Measurements from ENCODE around the gene CRHR1.

The CRHR1 gene

DNA sequence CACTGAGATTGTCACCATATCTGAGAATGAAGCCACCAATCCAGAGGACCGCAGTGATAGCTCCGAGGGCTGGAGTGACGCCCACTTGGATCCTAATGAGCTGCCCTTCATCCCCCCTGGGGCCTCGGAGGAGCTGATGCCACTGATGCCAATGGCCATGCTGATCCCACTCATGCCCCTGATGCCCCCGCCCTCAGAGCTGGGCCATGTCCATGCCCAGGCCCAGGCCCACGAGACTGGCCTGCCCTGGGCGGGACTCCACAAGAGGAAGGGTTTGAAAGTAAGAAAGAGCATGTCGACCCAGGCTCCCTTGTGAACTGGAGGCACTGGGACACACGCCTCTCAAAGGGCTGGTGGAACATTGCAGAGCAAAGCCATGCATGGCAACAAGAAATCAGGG lies 62.5 kb downstream of the CRHR1 start:
- no peak for DNase-seq (ENCODE audit: low read depth)
- no peak overlapping the region for H3K4me3 ChIP-seq (ENCODE audit: low read depth, low read length)
- TF ChIP-seq, protein P1, sequence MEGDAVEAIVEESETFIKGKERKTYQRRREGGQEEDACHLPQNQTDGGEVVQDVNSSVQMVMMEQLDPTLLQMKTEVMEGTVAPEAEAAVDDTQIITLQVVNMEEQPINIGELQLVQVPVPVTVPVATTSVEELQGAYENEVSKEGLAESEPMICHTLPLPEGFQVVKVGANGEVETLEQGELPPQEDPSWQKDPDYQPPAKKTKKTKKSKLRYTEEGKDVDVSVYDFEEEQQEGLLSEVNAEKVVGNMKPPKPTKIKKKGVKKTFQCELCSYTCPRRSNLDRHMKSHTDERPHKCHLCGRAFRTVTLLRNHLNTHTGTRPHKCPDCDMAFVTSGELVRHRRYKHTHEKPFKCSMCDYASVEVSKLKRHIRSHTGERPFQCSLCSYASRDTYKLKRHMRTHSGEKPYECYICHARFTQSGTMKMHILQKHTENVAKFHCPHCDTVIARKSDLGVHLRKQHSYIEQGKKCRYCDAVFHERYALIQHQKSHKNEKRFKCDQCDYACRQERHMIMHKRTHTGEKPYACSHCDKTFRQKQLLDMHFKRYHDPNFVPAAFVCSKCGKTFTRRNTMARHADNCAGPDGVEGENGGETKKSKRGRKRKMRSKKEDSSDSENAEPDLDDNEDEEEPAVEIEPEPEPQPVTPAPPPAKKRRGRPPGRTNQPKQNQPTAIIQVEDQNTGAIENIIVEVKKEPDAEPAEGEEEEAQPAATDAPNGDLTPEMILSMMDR (IDR thresholded peaks at IDR 0.05; ENCODE audit: low read depth, low read length, missing control alignments), result no peak

DNA sequence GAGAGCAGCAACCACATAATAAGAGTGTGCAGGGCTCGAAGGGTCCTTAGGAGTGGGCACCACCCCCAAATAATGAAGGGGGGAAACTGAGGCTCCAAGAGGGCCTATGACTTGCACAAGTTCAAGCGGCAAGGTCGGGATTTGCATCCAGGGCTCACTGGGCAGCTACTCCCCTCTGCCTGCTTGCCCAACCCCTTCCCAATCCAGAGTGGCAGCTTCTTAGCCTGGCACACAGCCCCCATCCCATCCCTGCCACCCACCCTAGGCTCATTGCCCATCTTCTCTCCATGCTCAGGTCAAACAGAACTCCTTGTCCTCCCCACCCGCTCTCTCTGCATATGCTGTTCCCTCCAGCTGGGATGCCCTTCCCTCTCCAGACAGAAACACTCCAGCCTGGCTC lies 63.0 kb downstream of the CRHR1 start:
- no peak for DNase-seq (ENCODE audit: low read depth)
- H3K4me3 ChIP-seq (ENCODE audit: low read depth, low read length), result no peak overlapping the region
- TF ChIP-seq, protein P1 (IDR thresholded peaks at IDR 0.05; ENCODE audit: low read depth, low read length, missing control alignments), result no peak

DNA sequence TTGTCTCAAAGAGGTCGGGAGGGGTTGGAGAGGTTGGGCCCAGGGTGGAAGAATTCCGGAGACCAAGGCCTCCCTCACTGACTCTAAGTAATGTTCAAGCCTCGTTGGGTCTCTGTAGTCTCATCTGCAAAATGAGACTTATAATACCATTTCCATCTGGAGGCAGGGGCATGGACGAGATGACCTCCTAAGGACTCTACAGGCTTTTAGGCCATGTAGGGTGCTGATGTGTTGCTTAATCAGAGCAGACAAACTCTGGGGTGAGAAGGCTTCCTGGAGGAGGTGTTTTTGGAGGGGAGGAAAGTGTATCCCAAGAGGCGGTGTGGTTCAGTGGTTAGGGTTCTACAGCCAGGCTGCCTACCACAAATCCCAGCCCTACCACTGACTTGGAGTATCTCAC lies 63.6 kb downstream of the CRHR1 start:
- TF ChIP-seq, protein P1 (IDR thresholded peaks at IDR 0.05; ENCODE audit: low read depth, low read length, missing control alignments), result no peak
- DNase-seq (ENCODE audit: low read depth), result no peak

DNA sequence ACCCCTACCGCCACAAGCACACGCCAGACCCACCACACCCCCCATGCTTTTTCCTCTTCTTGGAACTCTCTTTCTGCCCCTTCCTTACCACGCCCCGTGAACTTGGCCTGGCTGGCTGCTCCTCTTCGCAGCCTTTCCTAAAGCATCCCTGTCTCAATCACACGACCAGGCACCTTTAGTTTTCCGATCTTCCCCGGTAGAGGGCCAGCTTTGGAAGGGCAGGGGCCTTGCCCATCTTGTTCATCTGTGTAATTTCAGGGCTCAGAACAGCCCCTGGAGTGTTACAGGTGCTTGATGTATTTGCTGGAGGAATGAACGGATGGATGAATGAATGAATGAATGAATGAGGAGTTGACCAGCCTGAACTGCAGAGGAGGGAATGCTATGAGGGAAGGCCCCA lies 64.3 kb downstream of the CRHR1 start:
- TF ChIP-seq, protein P1 (IDR thresholded peaks at IDR 0.05; ENCODE audit: low read depth, low read length, missing control alignments), result no peak
- H3K4me3 ChIP-seq (ENCODE audit: low read depth, low read length), result no peak overlapping the region
- no peak for DNase-seq (ENCODE audit: low read depth)

More for the DNA sequence above, 63.6 kb downstream of the CRHR1 start:
- no peak overlapping the region for H3K4me3 ChIP-seq (ENCODE audit: low read depth, low read length)

DNA sequence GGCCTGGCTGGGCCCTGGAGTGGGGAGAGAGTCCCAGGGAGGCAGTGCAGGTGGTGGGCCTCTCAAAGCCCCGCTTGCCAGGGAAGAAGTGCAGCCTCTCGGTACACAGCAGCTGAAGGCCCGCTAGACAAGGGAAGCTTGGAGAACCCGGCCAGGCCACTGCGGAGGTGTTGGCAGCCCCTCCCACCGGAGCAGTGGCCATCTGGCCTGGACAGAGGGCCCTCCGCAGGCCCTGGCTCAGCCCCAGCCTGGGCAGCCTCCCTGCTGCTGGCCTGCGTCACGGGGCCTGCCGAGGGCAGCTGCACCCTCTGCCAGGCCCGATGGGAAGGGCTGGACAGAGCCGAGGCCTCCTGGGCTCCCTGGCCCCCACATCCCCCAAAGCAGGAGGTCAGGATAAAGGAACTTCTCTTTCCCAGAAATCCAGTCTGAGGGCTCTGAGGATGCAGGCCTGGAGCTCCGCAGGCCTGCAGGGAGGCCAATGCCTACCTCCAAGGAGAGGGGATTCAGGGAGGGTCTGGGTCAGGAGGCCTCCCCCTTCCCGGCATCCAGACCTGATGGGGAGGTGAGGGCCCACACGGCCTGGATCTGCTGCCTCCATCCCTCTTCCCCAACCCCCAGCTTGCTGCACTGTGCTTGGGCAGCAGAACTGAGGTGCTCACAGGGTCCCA lies 64.9 kb downstream of the CRHR1 start:
- no peak overlapping the region for H3K4me3 ChIP-seq (ENCODE audit: low read depth, low read length)
- no peak for DNase-seq (ENCODE audit: low read depth)
- TF ChIP-seq, protein P1 (IDR thresholded peaks at IDR 0.05; ENCODE audit: low read depth, low read length, missing control alignments), result no peak

DNA sequence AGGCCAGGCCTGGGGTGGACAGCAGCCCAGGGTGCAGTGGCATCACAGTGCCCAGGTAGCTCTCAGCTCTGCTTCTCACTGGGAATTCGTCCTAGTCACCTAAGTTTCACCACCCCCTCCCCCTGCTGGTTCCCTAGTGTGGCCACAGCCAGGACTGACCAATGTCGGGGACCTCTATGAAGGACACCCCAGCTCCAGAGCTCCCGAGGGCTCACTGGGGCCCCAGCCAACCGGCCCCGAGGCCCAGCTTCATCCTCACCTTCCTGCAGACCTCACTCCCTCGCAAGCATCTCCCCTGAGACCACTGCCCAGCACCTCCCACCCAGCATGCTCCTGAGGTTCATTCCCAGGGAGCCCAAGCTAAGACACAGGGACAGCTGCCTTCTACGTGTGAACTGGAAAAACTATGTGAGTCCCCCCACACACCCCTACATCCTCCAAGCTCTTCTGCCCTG lies 65.4 kb downstream of the CRHR1 start:
- no peak overlapping the region for H3K4me3 ChIP-seq (ENCODE audit: low read depth, low read length)
- DNase-seq (ENCODE audit: low read depth), result no peak
- TF ChIP-seq, protein P1 (IDR thresholded peaks at IDR 0.05; ENCODE audit: low read depth, low read length, missing control alignments), result no peak

DNA sequence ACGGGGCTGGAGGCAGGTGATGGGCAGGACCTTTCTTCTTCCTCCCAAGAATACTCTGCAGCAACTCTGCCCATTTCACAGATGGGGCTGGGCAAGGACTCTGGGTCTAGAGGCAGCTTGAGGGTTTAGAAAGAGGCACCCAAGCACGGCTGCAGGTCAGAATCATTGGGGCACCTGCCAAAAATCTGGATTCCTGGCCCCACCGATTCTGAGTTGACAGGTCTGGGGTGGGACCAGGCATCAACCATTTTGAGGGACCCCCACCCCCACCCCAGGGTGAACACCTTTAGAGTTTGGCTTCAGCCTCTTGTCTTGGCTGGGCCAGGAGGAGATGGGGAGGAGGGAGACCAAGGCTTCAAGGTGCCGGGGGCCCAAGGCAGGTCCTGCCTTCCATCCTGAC lies 65.9 kb downstream of the CRHR1 start:
- H3K4me3 ChIP-seq (ENCODE audit: low read depth, low read length), result no peak overlapping the region
- DNase-seq (ENCODE audit: low read depth), result no peak
- TF ChIP-seq, protein P1 (IDR thresholded peaks at IDR 0.05; ENCODE audit: low read depth, low read length, missing control alignments), result no peak

All from GM12864 (cell line).